ENCODE data around the gene MBP.

GRCh38 chr18:77015169-77015568, 117.4 kb downstream of the MBP start:
- no peak for TF ChIP-seq EZH2 (IDR thresholded peaks at IDR 0.05; ENCODE audit: low read length, unreplicated experiment)
- TF ChIP-seq CTCF (conservative IDR thresholded peaks at IDR 0.05; ENCODE audit: low read depth, low read length): no peak
- no peak for TF ChIP-seq EZH2phosphoT487 (IDR thresholded peaks at IDR 0.05; ENCODE audit: borderline replicate concordance, low read length)

Data from PC-3 (cell line).